HG03469 (cell line): ENCODE measurements around the gene ANKRD13B.

Source experiments
- ATAC-seq: cut with Tn5 transposase; IDR thresholded peaks from one replicate; pipeline ENCODE4 v1.9.1; 2021; ENCODE audit warnings: mild to moderate bottlenecking, moderate library complexity, moderate number of reproducible peaks; ENCODE audit not compliant: unreplicated experiment

Gene ANKRD13B

GRCh38 chr17:29579866-29580771 is 12.8 kb upstream of the ANKRD13B start:
- no peak for ATAC-seq

- ATAC-seq = no peak
Measured at GRCh38 chr17:29581583-29582253, 11.2 kb upstream of the ANKRD13B start.

GRCh38 chr17:29582254-29582765 is 10.6 kb upstream of the ANKRD13B start:
- ATAC-seq = no peak

- no peak for ATAC-seq
Measured at GRCh38 chr17:29582772-29583171, 10.2 kb upstream of the ANKRD13B start.

GRCh38 chr17:29583324-29584248 is 9.3 kb upstream of the ANKRD13B start:
- ATAC-seq = no peak

- ATAC-seq = no peak
Measured at GRCh38 chr17:29584452-29585079, 8.4 kb upstream of the ANKRD13B start.

- no peak for ATAC-seq
Measured at GRCh38 chr17:29585080-29585751, 7.7 kb upstream of the ANKRD13B start.

- ATAC-seq = no peak
Measured at GRCh38 chr17:29586676-29587469, 6.1 kb upstream of the ANKRD13B start.

GRCh38 chr17:29587591-29587990 is 5.3 kb upstream of the ANKRD13B start:
- no peak for ATAC-seq

GRCh38 chr17:29588017-29588561 is 4.8 kb upstream of the ANKRD13B start:
- ATAC-seq = no peak

GRCh38 chr17:29588562-29589411 is 4.1 kb upstream of the ANKRD13B start:
- ATAC-seq = no peak

- ATAC-seq = no peak
Measured at GRCh38 chr17:29589524-29590410, 3.2 kb upstream of the ANKRD13B start, which contains the start of gene GIT1. Gene GIT1 (minus strand): TSS chr17:29589648. CDS start chr17:29589378, 270 bp downstream.

- no peak for ATAC-seq
Measured at GRCh38 chr17:29590411-29591145, 2.4 kb upstream of the ANKRD13B start.

GRCh38 chr17:29591146-29591736 is 1.7 kb upstream of the ANKRD13B start:
- ATAC-seq = no peak

- no peak for ATAC-seq
Measured at GRCh38 chr17:29591737-29592608, 959 bp upstream of the ANKRD13B start.
